Peyer's patch (tissue), 4 donors: ENCODE data around the gene SLC25A26. TPM values are rescaled to one million over a fixed set of nuclear protein-coding genes. Genes with fewer than 3 reads are reported as not detected.

Experiments used
- DNase-seq, 3 donors: peaks; one replicate each; pipeline ENCODE4 v3.0.0-alpha.2; 2017 to 2019
- H3K27ac ChIP-seq, 4 donors: fragments of 200-600 bp; sonication (generic); one replicate each; pipeline ENCODE4 v1.5.1; 2016 to 2019
- H3K27me3 ChIP-seq, 2 donors: fragments of 200-600 bp; sonication (generic); one replicate each; pipeline ENCODE4 v1.5.1; 2019
- H3K36me3 ChIP-seq, 3 donors: fragments of 200-600 bp; sonication (generic); one replicate each; pipeline ENCODE4 v1.5.1; 2016 to 2019
- H3K4me1 ChIP-seq, 4 donors: fragments of 200-600 bp; sonication (generic); one replicate each; pipeline ENCODE4 v1.5.1; 2016 to 2019
- H3K4me3 ChIP-seq, 4 donors: fragments of 200-600 bp; sonication (generic); 1 replicate in 3 of 4; 2 replicates in 1 of 4; pipeline ENCODE4 v1.5.1; 2016 to 2019; ENCODE audit warnings: mild to moderate bottlenecking in 1 of 4
- H3K9me3 ChIP-seq, 4 donors: fragments of 200-600 bp; sonication (generic); one replicate each; pipeline ENCODE4 v1.5.1; 2016 to 2019; ENCODE audit warnings: mild to moderate bottlenecking in 1 of 4
- POLR2A ChIP-seq, 2 donors: fragments of 450-650 bp; IDR thresholded peaks; one replicate each; pipeline ENCODE4 v1.5.1; 2017; ENCODE audit warnings: antibody characterized with exemption in 2 of 2, mild to moderate bottlenecking in 2 of 2, moderate library complexity in 2 of 2
- total RNA-seq, 4 donors: library from RNA; depleted of rRNA; stranded (reverse); fragments of >200 nt; gene quantifications; one replicate each; pipeline ENCODE4 v1.1.0, GENCODE V29; 2016
- TF ChIP-seq, protein P1 (sequence below), 6 experiments: fragments of 450-650 bp in 4 of 6; fragments of 200-600 bp in 2 of 6; sonication (generic) in 1 of 6; IDR thresholded peaks; one replicate each; pipeline ENCODE4 v1.5.1; 2017 to 2019; ENCODE audit warnings: antibody characterized with exemption in 6 of 6, mild to moderate bottlenecking in 3 of 6, moderate library complexity in 1 of 6

Gene SLC25A26
- total RNA-seq, 4 donors from 2014 or later = 11.9 to 28.9 (median 17.7) TPM

DNA sequence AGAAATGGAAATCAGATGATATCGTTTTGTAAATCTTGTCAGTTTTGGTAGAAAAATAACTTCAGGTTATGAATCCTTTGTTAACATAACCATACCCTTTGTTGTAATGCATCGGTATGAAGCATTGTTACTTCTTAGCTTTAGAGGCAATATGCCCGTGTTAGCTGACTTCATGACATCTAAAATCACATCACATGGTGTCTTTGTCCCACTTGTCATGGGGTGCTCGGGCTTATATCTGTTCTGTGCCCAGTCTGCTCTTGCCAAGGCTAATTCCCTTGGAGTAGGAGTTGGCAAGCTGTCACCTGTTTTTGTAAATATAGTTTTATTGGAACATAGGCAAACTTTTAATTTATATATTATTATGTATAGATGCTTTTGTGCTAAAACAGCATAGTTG is 39.6 kb downstream of the SLC25A26 start:
- H3K9me3 ChIP-seq = no peaks in the 10 kb centered on the region
- H3K36me3 ChIP-seq = no peaks in the 10 kb centered on the region
- no peak overlapping the region for H3K27ac ChIP-seq
- H3K4me3 ChIP-seq = no peak overlapping the region
- TF ChIP-seq, protein P1, sequence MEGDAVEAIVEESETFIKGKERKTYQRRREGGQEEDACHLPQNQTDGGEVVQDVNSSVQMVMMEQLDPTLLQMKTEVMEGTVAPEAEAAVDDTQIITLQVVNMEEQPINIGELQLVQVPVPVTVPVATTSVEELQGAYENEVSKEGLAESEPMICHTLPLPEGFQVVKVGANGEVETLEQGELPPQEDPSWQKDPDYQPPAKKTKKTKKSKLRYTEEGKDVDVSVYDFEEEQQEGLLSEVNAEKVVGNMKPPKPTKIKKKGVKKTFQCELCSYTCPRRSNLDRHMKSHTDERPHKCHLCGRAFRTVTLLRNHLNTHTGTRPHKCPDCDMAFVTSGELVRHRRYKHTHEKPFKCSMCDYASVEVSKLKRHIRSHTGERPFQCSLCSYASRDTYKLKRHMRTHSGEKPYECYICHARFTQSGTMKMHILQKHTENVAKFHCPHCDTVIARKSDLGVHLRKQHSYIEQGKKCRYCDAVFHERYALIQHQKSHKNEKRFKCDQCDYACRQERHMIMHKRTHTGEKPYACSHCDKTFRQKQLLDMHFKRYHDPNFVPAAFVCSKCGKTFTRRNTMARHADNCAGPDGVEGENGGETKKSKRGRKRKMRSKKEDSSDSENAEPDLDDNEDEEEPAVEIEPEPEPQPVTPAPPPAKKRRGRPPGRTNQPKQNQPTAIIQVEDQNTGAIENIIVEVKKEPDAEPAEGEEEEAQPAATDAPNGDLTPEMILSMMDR (IDR thresholded peaks at IDR 0.05) = no peak
- no peak for TF ChIP-seq POLR2A (IDR thresholded peaks at IDR 0.05)
- no peak for DNase-seq
- no peaks in the 10 kb centered on the region for H3K4me1 ChIP-seq
- no peaks in the 10 kb centered on the region for H3K27me3 ChIP-seq

DNA sequence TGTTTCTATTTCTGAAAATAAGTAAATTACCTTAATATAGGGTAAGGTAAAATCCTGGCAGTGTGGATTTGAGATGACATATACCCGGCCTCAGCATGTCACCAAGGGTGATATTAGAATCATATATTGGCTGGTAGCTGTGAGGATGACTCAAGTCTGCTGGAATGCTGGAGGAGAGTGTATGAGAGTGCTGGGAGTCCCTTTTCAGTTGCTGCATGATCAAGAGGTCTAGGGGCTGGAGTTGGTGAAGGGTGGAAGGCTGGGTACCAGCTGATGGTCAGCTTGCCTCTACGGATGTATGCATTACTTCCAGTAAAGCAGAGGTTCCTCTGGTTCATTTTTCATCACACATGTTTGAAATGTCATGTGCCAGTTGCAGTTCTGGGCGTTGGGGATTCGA is 40.6 kb downstream of the SLC25A26 start:
- Histone ChIP-seq H3K9me3 (no peaks in the 10 kb centered on the region), H3K36me3 (no peaks in the 10 kb centered on the region), H3K4me3 (no peak overlapping the region), H3K27ac (no peak overlapping the region), H3K27me3 (no peaks in the 10 kb centered on the region), H3K4me1 (no peaks in the 10 kb centered on the region)
- TF ChIP-seq, protein P1 (IDR thresholded peaks at IDR 0.05) = no peak
- TF ChIP-seq POLR2A (IDR thresholded peaks at IDR 0.05) = no peak
- no peak for DNase-seq

- no peak for DNase-seq
- Histone ChIP-seq H3K4me3 (no peak overlapping the region), H3K36me3 (no peaks in the 10 kb centered on the region), H3K4me1 (peaks cover 0 to under 1% (median 0%) of the 10 kb centered on the region in 4 donors), H3K27ac (no peak overlapping the region), H3K27me3 (no peaks in the 10 kb centered on the region), H3K9me3 (no peaks in the 10 kb centered on the region)
- no peak for TF ChIP-seq POLR2A (IDR thresholded peaks at IDR 0.05)
- TF ChIP-seq, protein P1 (IDR thresholded peaks at IDR 0.05) = no peak
Measured at GRCh38 chr3:66265649-66266048, 44.8 kb downstream of the SLC25A26 start.

DNA sequence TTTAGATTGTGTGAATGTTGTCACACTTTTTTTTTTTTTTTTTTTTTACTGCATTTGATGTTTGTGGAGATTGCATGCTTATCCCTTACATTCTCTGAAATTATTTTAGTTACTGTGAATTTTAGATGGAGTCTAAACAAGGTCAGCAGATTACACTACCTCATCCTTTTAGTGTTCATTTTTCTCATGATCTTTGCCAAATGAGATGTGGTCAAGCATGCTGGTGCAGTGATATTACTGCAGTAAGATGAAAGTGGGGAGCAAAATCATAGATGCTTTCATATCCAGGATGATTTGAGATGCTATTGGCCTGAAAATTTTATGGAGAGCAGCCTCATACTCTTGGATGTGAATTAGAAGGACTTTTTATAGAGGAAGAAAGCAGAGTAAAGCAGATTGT is 45.8 kb downstream of the SLC25A26 start:
- H3K27ac ChIP-seq = no peak overlapping the region
- H3K9me3 ChIP-seq = no peaks in the 10 kb centered on the region
- H3K4me1 ChIP-seq = peaks cover 0 to 4% (median 0%) of the 10 kb centered on the region in 4 donors
- H3K36me3 ChIP-seq = no peaks in the 10 kb centered on the region
- TF ChIP-seq POLR2A (IDR thresholded peaks at IDR 0.05) = no peak
- TF ChIP-seq, protein P1 (IDR thresholded peaks at IDR 0.05) = no peak
- no peaks in the 10 kb centered on the region for H3K27me3 ChIP-seq
- no peak for DNase-seq
- no peak overlapping the region for H3K4me3 ChIP-seq

- Histone ChIP-seq H3K4me1 (peaks cover 0 to 4% (median 0%) of the 10 kb centered on the region in 4 donors), H3K27ac (no peak overlapping the region), H3K27me3 (no peaks in the 10 kb centered on the region), H3K4me3 (no peak overlapping the region), H3K9me3 (no peaks in the 10 kb centered on the region), H3K36me3 (no peaks in the 10 kb centered on the region)
- no peak for DNase-seq
- TF ChIP-seq, protein P1 (IDR thresholded peaks at IDR 0.05) = no peak
- TF ChIP-seq POLR2A (IDR thresholded peaks at IDR 0.05) = no peak
Measured at GRCh38 chr3:66267031-66267430, 46.2 kb downstream of the SLC25A26 start.

DNA sequence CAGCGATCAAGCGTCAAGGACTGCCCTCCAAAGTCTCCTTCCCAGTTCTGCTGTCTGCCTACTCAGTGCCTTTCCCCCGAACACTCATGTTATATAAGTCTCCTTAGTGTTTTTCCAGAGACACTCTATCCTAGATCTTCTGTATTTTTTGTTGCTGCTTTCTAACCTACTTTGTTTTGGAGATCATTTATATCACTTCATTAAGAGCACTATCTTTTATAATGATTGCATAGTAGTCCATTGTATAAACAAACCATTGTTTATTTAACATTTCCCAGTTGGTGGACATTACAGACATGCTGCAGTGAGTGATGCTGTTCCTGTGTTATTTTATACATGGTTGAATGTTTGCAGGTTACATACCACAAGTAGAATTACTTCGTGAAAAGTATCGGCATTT is 47.1 kb downstream of the SLC25A26 start:
- H3K27ac ChIP-seq = no peak overlapping the region
- H3K4me3 ChIP-seq = no peak overlapping the region
- H3K36me3 ChIP-seq = no peaks in the 10 kb centered on the region
- H3K4me1 ChIP-seq = peaks cover 0 to 4% (median 0%) of the 10 kb centered on the region in 4 donors
- no peaks in the 10 kb centered on the region for H3K27me3 ChIP-seq
- no peak for DNase-seq
- H3K9me3 ChIP-seq = no peaks in the 10 kb centered on the region
- TF ChIP-seq POLR2A (IDR thresholded peaks at IDR 0.05) = no peak
- TF ChIP-seq, protein P1 (IDR thresholded peaks at IDR 0.05) = no peak
